HG02759 (cell line): Measurements from ENCODE around the gene RIC8B.
"Not testable (repeated sequence)": the region's sequence is repeated elsewhere in the genome, so short reads cannot be mapped to it uniquely, and the experiment has no call there.

Experiments used
- ATAC-seq: cut with Tn5 transposase; IDR thresholded peaks from one replicate; pipeline ENCODE4 v1.9.1; 2021; ENCODE audit warnings: mild to moderate bottlenecking, moderate library complexity; ENCODE audit not compliant: unreplicated experiment

Gene RIC8B

GRCh38 chr12:106897981-106898901 lies 123.8 kb downstream of the RIC8B start:
- no peak for ATAC-seq

- ATAC-seq = no peak
These were observed 126.1 kb downstream of the RIC8B start for GRCh38 chr12:106900554-106900953.

DNA sequence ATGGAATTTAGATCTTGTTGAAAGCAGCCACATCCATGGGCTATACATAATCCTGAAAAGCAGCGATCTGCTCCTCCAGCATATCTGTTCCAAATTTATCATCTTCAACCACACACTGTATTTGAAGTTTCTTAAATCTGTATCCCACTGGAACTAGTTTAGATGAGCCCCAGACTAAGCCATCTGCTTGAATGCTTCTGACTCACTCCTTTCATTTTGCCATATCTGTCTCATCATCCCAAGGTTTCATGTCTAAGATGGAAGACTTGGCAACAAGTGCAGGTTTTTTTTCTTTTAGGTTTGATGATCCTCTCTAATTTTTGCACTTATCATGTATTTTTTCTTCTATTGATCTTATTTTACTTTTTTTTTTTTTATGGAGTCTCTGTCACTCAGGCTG lies 126.8 kb downstream of the RIC8B start:
- ATAC-seq = no peak

DNA sequence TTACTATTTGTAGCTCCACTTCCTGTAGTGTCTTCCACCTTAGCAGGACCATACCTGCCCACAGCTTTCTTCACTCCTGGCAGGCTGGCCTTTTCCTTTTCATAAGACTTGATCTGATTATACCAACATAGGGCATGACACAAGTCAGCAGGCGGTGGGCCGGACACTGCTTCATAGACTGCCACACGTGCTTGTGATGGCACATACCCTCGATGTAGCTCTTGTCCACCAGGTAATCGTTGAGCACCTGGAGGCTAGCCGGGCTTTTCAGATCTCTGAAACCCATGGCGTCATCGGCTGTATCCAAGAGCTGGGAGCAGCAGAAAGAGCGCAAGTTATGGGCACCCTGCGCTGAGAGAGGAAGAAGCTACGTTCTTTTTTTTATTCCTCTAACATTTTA lies 127.6 kb downstream of the RIC8B start:
- no peak for ATAC-seq

- ATAC-seq = peak; percentile 95
These were observed 128.9 kb downstream of the RIC8B start for GRCh38 chr12:106903241-106903945.

DNA sequence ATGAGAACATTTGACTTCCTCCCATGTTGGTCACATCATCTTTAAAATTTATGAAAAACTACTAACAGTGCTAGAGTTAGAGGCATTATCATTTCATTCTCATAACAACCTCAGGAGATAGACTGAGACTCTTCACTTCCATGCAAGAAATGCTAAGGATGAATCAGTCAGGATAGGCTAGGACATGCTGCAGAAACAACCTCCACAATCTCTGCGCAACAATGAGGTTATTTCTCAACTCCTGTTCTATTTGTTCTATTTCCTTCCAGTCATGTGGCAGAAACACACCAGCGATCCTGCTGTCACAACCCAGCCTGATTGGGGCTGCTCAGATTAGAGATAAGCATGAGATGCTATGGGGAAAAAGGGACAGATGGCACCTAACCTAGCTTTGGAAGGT lies 132.2 kb downstream of the RIC8B start:
- no peak for ATAC-seq

GRCh38 chr12:106907411-106907810 lies 132.9 kb downstream of the RIC8B start:
- ATAC-seq = no peak

GRCh38 chr12:106907846-106908245 lies 133.4 kb downstream of the RIC8B start:
- ATAC-seq = no peak

DNA sequence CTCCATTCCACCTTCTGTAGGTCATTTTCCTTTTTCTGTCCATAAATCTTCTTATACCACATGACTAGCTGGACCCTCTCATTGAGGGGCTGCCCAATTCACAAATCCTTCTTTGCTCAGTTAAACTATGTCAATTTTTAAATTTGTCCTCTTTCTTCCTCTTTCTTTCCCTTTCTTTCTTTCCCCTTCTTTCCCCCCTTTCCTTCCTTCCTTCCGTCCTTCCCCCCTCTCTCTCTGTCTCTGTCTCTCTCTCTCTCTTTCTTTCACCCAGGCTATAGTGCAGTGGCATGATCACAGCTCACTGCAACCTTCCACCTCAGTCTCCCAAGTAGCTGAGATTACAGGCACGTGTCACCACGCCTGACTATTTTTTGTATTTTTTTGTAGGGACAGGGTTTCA lies 134.1 kb downstream of the RIC8B start:
- no peak for ATAC-seq

- peak; percentile 68 for ATAC-seq
These were observed 135.7 kb downstream of the RIC8B start for GRCh38 chr12:106910202-106910601.

DNA sequence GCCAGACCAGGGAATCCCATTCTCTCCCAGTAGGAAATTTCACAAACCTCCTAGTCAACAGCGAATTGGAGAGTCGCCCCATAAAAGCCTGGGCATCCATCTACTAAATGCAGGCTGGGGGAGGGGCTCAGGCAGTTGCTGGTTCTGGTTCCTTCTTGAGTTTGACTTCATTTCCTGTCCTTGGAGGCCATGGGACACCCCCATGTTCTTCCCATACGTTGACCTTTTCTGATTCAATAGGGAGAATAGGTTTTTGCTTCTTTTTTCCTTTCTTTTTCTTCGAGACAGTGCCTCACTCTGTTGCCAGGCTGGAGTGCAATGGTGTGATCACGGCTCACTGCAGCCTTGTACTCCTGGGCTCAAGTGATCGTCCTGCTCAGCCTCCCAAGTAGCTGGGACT lies 137.1 kb downstream of the RIC8B start:
- no peak for ATAC-seq

DNA sequence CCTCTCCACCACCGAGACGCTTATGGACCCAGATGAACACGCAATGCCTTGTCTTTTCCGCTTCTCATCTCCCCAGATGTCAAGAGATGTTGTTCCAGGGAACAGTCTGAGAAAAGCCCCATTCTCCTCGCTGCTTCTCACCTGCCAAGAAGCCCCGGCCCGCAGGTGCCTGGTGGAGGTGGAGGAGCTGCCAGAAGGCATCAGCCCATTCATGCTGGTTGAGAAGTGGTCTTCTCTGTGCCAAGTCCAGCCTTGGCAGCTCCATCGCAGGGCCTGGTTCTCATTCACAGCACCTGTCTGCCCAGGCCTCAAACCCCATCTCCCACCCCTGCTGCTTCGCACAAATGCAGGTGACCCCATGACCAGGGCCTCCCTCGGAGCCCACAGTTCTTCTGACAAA lies 139.0 kb downstream of the RIC8B start:
- ATAC-seq = no peak

DNA sequence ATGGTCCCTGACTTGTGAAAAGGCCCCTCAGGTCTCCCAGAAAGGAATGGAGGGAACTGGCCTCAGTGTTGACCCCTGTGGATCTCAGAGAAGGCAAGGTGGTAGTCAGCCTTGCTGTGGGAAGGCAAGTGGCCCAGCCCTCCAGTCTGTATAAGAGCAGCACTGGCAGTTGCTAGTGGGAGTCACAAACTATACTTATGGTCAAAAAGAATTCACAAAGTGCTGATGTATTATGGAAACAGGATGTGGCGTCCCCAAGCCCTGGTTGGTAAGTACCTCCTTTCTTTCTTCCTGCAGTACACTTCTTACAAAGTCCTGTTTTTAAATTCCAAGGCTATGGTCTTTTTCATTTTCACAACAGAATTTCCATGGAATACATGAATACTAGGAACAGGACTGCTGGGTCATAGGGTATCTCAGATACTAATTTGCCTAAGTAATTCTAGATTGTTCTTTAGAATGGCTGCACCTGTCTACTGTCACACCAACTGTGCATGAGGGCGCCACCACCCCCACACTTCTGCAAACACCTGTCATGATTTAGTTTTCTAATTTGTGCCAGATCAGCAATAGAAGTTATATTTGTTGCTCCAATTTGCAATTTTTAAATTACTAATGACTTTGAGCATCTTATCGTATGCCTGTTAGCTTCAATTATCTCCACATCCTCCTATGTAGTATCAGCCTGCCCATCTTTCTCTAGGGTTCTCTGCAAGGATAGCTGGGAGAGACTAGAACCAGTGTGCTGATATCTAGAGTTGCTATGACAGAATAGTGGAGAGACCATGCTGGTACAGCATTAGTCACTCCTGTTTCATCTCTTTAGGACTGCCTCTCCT lies 140.5 kb downstream of the RIC8B start:
- ATAC-seq = peak; percentile 67

DNA sequence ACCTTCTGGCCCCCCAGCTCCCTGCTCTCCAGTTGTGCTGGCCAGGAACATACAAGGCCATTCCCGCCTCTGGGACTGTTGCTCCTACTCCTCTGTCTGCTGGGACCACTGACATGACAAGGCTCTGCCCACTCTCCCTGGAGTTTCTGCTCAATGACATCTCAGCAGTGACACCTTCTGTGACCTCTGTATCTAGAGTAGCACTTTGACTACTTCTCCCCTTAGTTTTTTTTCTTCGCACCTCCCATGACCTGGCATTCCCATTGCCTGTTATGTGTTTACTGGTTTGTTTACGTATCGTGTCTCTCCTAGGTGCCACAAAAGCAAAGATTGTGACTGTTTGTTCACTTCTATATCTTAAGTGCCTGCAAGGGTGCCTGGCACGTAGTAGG lies 141.1 kb downstream of the RIC8B start:
- no peak for ATAC-seq

DNA sequence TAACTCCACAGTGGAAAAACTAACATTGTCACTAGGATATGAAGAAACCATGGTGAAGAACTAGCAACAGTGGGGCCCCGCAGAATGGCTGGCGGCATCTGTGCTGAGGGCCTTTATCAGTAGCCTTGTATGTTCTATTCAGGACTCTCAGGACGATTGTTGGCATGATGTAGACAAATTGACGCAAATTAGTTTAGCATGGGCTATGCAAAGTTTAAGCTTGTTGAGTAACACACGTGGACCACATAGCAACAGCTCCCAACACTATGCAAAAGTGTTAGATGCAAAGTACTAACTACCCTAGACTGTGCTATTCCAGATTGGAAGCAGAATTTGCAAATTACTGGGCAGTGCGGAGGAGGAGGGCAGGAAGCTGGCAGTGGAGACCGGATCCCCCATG lies 143.0 kb downstream of the RIC8B start:
- no peak for ATAC-seq

DNA sequence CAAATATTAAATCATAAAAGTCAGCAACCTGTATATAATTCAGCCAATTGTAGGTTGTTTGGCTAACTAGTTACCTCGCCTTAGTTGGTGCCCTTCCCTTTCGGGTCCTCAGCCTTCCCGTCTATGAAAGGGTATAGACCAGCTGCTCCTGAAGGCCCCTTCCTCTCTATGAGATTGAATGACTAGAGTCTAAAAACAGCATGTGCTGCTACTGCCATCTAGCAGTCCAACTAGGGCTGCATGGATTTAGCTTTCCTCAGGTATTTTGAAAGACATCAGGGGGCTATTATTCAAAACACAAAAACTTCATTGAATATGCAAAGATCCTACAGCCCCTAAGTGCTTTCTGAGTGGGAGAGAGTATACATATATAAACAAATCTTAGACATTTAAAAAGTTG lies 144.3 kb downstream of the RIC8B start:
- ATAC-seq = no peak

- no peak for ATAC-seq
These were observed 145.5 kb downstream of the RIC8B start for GRCh38 chr12:106919910-106920544.

DNA sequence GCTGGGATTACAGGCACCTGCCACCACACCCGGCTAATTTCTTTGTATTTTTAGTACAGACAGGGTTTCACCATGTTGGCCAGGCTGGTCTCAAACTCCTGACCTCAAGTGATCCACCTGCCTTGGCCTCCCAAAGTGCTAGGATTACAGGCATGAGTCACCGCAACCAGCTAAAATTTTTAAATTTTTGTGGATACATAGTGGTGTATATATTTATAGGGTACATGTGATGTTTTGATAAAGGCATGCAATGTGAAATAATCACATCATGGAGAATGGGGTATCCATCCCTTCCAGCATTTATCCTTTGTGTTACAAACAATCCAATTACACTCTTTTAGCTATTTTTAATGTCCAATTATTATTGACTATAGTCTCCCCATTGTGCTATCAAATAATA lies 147.5 kb downstream of the RIC8B start:
- not testable (repeated sequence) for ATAC-seq

DNA sequence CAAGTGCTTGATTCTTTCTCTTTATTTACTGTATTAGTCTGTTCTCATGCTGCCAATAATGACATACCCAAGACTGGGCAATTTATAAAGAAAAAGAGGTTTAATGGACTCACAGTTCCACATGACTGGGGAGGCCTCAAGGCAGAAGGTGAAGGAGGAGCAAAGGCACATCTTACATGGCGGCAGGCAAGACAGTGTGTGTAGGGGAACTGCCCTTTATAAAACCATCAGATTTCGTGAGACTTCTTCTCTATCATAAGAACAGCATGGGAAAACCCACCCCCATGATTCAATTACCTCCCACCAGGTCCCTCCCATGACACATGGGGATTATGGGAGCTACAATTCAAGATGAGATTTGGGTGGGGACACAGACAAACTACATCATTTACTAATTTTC lies 149.1 kb downstream of the RIC8B start:
- ATAC-seq = not testable (repeated sequence)

DNA sequence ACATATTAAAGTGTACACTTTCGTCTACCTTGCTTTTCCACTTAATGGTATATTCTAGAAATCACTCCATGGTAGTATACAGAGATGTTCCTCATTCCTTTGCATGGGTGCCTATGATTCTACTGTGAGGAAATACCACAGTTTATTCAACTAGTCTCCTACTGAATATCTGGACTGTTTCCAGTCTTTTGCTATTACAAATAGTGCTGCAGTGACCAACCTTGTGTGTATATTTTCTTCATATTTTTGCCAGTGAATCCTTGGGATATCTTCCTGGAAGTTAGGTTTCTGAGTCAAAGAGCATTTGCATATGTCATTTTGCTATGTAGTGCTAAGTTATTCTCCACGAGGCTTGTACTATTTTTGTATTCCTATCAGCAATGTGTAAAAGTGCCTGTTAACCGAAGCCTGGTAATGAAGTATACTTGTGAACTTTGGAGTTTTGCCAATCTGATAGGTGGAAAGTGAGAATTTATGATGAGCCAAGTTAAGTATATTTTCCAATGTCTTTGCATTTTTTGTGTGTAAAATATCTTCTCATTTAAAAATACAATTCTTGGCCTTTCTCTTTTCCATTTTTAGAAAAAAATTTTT lies 149.9 kb downstream of the RIC8B start:
- ATAC-seq = no peak
